ENCODE data around the gene KCNJ6.
"Not testable (repeated sequence)": the region's sequence is repeated elsewhere in the genome, so short reads cannot be mapped to it uniquely, and the experiment has no call there.

Gene KCNJ6

GRCh38 chr21:37592496-37592895, 323.8 kb downstream of the KCNJ6 start:
- no peak for DNase-seq

GRCh38 chr21:37591994-37592393, 324.3 kb downstream of the KCNJ6 start:
- DNase-seq = not testable (repeated sequence)

DNA sequence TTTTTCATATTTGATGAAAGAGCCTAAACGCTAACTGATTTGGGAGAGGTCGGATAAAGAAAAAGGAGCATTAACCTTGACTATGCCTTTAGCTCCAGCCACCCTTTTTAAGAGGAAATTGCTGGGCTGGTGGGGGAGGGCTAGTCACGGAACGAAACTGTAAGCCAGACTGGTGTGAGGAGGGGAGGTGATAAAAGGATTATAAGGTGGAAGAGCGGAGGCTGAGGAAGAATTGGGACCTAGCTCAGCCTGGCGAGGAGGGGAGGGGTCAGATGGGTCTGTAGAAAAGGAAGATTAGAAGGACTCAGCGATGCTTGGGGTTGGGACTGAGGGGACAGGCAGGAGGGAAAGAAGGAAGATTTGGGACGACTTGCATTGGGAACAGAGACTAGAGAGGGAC, 325.4 kb downstream of the KCNJ6 start:
- not testable (repeated sequence) for DNase-seq

GRCh38 chr21:37588644-37589043, 327.6 kb downstream of the KCNJ6 start:
- not testable (repeated sequence) for DNase-seq

- DNase-seq = no peak
Measured at GRCh38 chr21:37587635-37588177, 328.6 kb downstream of the KCNJ6 start.

- DNase-seq = no peak
Measured at GRCh38 chr21:37587203-37587602, 329.1 kb downstream of the KCNJ6 start.

- no peak for DNase-seq
Measured at GRCh38 chr21:37582590-37582989, 333.7 kb downstream of the KCNJ6 start.

DNA sequence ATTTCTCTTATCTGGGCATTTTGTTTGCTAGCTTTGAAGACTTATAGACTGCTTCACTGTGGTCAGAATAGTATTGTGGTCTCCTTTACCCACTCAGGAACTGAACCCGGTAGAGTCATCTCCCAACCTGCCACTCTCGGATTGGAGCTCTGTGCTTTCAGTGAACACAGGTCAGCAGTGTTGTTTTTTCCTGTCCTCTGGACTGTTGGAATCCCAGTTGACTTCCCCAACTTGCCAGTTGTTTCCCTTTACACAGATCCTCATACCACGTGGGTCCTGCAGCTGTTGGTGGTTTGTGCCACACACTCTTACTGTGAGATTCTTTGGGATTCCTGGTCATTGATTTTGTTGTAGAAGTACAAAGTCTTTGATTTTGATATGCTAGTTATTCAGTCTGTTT, 335.6 kb downstream of the KCNJ6 start:
- DNase-seq = no peak

DNA sequence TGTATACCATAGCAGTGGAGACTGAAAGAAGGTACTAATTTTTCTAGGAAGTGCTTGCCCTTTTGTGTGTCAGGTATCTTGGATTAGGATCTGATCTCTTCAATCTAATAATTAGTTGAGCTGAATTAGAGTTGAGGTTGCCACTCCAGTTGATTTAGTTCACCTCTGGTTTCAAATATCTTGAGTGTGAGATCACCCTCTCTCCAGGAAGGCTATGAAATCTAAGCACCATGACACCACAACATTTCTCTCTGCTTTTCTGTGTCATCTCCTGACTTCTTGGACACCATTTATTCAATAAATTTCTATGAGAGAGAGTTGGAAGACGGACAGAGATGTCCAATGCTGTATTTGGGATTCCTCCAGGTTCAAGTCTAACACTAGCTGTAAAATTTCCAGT, 336.9 kb downstream of the KCNJ6 start:
- no peak for DNase-seq

DNA sequence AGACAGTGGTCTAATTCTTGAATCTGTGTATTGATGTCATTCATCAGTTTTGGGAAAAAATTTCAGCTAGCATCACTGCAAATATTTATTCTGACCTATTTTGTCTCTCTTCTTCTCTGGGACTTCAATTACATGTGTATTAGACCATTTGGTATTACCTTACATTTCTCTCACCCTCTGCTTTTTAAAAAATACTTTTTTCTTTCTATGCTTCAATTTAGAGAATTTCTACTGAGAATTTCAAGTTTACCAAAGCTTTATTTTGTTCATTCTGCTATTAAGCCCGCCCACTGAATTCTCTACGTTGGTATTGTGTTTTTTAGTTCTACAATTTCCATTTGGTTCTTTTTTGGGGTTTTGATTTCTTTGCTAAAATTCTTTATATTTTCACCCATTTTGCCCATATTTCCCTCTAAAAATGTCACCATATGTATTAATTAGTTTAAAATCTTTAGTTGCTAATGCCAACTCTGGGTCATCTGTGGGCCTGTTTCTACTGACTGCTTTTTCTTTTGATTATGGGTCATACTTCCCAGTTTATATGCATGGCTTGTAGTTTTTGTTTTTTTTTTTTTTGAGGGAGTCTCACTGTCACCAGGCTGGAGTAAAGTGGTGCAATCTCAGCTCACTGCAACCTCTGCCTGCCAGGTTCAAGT, 337.7 kb downstream of the KCNJ6 start:
- DNase-seq = no peak

DNA sequence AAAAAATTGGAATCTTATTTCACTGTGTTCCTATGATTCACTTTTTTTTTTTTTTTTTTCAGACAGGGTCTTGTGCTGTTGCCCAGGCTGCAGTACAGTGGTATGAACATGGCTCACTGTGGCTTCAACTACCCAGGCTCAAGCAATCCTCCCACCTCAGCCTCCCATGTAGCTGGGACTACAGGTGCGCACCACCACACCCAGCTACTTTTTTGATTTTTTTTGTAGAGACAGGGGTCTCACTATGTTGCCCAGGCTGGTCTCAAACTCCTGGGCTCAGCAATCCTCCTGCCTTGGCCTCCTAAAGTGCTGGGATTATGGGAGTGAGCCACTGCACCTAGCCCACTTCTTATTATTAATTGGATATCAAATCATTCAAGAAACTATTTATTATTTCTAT, 339.3 kb downstream of the KCNJ6 start:
- not testable (repeated sequence) for DNase-seq

DNA sequence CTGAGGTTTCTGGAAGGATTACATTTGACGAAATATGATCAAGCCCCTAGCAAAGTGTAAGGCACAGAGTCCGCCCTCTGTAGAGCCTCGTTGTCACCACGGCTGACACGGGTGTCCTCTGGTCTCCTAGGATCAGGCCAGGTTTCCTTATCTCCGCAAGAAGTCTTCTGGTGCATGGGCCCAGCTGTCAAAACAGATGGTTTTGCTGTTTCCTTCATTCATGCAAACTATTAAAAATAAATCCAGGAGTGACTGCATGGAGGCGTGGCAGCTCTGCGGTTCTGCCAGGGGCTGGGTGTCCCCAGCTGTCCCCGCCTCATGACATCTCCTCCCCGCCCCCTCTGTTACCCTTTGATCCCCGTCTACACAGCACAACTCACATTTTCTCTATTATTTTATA, 340.7 kb downstream of the KCNJ6 start:
- no peak for DNase-seq

GRCh38 chr21:37574751-37575150, 341.5 kb downstream of the KCNJ6 start:
- DNase-seq = no peak

- DNase-seq = no peak
Measured at GRCh38 chr21:37574316-37574715, 341.9 kb downstream of the KCNJ6 start.

DNA sequence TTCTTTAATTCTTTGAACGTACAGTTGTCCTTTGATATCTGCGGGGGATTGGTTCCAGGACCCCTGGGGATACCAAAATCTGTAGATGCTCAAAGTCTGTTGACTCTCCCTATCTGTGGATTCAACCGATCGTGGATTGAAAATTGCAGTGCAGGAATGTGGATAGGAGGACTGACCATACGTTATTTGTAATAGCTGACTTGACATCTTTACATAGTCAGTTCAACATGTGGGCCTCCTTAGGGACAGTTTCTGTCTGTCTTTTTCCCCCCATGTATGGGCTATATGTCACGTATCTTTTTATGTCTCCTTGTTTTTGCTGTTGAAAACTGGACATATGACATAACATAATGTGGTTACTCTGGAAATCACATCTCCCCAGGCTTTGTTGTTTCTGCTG, 344.8 kb downstream of the KCNJ6 start:
- no peak for DNase-seq

DNA sequence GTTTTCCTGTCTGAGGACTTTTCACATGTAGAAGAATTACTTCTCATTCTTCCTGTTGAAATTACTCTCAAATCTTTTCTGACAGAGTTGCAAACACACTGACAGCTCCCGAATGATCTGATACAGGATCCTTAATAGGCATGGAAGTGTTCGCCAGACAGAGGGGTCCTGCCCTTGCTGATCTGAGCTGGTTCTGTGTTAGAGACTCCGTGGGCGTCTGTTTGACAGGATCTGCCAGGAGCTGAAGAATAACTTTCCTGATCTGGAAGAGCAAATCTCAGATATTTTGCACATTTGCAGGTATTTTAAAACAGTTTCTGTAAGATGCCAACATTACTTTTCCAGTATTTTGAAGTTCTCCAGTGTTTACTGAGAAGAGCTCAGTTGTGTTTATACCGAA, 347.3 kb downstream of the KCNJ6 start:
- no peak for DNase-seq

DNA sequence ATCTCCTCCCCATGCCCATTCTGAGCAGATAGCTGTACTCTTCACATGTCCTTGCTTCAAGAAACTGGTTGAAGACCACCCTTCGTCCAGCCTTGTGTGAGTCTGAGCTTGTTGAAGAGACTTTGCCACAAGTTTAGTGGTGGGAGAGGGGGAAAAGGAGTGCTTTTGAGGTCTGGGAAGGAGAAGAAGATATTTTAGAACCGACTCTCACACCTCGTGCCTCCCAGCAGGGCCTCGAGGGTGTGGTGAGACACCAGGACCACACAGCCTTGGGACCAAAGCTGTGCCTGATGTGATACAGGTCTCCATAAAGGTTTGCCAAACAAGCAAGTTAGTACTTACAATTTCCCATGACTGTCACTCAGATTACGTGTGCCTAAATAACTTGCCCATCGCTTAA, 347.8 kb downstream of the KCNJ6 start:
- DNase-seq = no peak

- DNase-seq = no peak
Measured at GRCh38 chr21:37566790-37567615, 349.3 kb downstream of the KCNJ6 start.

- no peak for DNase-seq
Measured at GRCh38 chr21:37565530-37566223, 350.6 kb downstream of the KCNJ6 start.

DNA sequence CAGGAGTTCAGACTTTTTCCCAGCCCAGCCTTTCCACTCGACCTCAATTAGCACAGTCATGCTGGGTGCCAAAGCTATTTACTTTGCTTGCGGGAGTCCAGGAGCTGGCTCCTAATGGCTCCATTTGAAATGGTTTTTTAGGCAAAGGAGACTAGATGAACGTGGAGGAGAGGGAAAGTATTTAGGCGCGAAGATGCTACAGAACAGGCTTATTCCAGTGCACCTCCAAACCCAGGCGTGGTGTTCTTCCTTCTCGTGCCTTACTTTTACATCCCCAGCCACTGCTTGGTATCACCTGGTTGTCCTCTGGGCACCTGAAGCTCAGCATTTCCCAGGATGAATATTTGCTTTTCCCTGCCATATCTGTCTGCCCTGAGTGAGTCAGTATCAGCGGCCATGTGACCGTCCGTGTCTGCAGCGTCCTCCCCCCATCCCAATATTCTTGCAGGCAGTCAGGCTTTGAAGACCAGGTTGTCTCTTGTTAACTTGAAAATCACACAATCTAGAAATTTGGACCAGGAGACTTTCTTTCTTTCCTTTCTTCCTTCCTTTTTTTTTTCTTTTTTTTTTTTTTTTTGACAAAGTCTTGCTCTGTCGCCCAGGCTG, 351.2 kb downstream of the KCNJ6 start:
- no peak for DNase-seq

DNA sequence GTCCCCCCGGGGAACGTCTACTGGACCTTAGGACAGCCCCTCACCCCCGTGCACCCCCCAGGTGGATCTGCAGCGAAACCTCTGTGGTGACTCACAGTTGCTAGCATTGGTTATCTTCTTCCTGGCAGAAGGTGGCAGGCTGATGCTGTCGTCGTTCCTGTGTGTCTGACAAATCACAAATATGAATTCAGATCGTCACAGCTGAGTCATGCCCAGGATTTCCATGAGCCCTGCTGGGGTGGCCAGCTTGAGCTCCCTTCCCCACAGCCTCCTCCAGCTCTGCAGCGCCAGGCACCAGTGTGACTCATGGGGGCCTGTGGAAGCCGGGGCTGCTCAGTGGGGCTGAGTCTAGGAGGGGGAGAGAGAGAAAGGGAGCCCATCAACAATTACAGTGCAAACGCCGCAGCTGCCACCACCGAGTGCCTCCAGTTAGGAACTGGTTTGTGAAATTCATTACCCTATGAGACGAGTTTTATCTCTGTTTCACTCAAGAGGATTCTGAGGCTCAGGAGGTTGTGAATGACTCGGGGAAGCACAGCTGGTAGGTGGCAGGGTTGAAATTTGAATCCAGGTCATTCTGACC, 351.8 kb downstream of the KCNJ6 start:
- DNase-seq = peak; percentile 76

DNA sequence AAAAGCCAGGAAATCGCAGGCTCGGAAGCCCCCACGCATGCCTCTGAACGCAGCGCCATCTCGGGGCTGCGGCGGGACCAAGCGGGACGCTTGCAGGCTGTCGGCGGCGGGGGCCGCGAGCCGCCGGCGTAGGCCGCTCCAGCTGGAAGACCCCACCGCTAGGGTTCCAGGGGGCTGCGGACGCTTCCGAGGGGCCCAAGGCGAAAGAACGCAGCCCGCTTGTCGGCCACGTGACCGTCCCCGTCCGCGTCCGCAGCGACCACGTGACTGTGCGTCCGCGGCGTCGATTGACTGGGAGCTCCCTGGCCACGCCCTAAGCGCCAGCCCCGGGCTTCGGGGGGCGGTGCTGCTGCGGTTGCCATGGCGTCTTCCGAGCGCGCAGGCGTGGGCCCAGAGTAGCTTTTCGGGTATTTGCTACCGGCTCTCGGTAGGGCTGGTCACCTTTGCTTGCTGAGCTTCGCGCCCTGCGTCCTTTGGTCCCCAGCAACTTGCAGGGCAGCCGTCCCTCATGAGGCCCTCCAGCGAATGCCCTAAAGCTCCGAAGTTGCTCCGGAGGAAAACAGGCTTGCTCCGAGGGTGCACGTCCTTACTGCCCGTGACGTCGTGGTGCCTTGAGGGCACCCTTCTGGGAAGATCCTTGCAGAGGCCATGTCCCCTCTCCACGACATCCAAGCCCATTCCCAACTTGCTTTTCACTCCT, 352.5 kb downstream of the KCNJ6 start:
- DNase-seq = peak; percentile 91

Data from activated gamma-delta T cell treated with Interleukin-2 at 50 U/mL for 16 hours (primary cell).